Measurements from ENCODE around the gene MYPOP. TPM values are rescaled to one million over a fixed set of nuclear protein-coding genes. Genes with fewer than 3 reads are reported as not detected.

MYPOP gene
- 10 to 100 TPM; 10.2 to 11.2 (median 10.5) TPM for total RNA-seq (2021; fragmentation: NEBNext Ultra II Directional; extraction: Animal tissue kit (Norgen Biotek cat#: 25700))
- long read RNA-seq, result 0 reads

- no peaks in the 10 kb centered on the region for H3K9me3 Mint-ChIP-seq
- TF ChIP-seq, protein P1, sequence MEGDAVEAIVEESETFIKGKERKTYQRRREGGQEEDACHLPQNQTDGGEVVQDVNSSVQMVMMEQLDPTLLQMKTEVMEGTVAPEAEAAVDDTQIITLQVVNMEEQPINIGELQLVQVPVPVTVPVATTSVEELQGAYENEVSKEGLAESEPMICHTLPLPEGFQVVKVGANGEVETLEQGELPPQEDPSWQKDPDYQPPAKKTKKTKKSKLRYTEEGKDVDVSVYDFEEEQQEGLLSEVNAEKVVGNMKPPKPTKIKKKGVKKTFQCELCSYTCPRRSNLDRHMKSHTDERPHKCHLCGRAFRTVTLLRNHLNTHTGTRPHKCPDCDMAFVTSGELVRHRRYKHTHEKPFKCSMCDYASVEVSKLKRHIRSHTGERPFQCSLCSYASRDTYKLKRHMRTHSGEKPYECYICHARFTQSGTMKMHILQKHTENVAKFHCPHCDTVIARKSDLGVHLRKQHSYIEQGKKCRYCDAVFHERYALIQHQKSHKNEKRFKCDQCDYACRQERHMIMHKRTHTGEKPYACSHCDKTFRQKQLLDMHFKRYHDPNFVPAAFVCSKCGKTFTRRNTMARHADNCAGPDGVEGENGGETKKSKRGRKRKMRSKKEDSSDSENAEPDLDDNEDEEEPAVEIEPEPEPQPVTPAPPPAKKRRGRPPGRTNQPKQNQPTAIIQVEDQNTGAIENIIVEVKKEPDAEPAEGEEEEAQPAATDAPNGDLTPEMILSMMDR (IDR thresholded peaks at IDR 0.05), result no peak
- peaks cover 1% of the 10 kb centered on the region; the same call in 1 of the 2 replicates for H3K27me3 Mint-ChIP-seq (ENCODE audit: insufficient read depth)
- no peak for DNase-seq
- H3K4me1 Mint-ChIP-seq (ENCODE audit: low read depth), result peaks cover 17% of the 10 kb centered on the region
- H3K4me3 Mint-ChIP-seq, result peak within 1 kb of the TSS; percentile 98
- H3K36me3 Mint-ChIP-seq (ENCODE audit: low read depth), result peaks cover 12% of the 10 kb centered on the region
- H3K27ac Mint-ChIP-seq, result peak within 1 kb of the TSS; percentile 71
Observed at GRCh38 chr19:45901912-45902650, at the start of gene MYPOP. Gene MYPOP, minus strand, starts transcription at chr19:45902613. Its CDS starts 840 bp downstream, at chr19:45901773.

DNA sequence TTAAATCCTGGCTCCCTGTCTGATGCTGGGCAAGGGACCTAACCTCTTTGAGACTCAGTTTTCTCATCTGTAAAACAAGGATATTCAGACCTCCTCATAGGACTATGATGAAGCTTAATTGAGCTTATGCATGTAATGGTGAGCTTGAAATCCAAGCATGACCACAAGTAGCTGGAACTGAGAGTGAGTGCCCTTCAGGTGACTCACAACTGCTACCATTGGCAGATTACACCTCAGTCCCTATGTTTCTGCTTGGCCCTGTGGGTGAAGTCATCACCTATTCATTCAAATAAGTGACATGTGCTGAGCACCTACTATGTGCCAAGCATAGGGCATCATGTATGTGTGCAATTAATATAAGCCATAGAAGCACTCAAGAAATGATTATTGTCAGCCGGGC lies 45.5 kb upstream of the MYPOP start:
- Mint-ChIP-seq H3K4me3 (no peak overlapping the region), H3K27me3 (ENCODE audit: insufficient read depth) (peaks cover 24% of the 10 kb centered on the region), H3K27ac (no peak overlapping the region), H3K9me3 (no peaks in the 10 kb centered on the region), H3K4me1 (ENCODE audit: low read depth) (0 out of 2 replicates have a peak, but pooled peaks cover under 1% of the 10 kb centered on the region), H3K36me3 (ENCODE audit: low read depth) (no peaks in the 10 kb centered on the region)
- peak; percentile 42 for DNase-seq
- TF ChIP-seq, protein P1 (IDR thresholded peaks at IDR 0.05), result no peak

DNA sequence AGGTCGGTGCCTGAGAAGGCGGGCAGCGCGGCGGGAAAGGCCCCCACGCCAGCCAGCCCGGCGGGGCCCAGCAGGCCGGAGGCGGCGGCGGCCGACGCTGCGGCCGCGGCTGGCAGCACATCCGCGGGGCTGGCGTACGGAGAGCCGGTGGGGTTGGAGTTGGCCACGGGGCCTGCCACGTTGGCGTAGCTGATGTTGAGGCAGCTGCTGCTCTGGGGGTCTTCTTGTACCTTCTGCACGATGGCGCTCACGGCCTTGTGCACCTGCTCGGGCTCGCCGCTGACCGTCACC lies 38.0 kb upstream of the MYPOP start:
- Mint-ChIP-seq H3K9me3 (no peaks in the 10 kb centered on the region), H3K4me3 (no peak overlapping the region), H3K36me3 (ENCODE audit: low read depth) (no peaks in the 10 kb centered on the region), H3K27me3 (ENCODE audit: insufficient read depth) (peaks cover 48% of the 10 kb centered on the region), H3K27ac (no peak overlapping the region), H3K4me1 (ENCODE audit: low read depth) (no peaks in the 10 kb centered on the region)
- TF ChIP-seq, protein P1 (IDR thresholded peaks at IDR 0.05), result no peak
- no peak for DNase-seq

DNA sequence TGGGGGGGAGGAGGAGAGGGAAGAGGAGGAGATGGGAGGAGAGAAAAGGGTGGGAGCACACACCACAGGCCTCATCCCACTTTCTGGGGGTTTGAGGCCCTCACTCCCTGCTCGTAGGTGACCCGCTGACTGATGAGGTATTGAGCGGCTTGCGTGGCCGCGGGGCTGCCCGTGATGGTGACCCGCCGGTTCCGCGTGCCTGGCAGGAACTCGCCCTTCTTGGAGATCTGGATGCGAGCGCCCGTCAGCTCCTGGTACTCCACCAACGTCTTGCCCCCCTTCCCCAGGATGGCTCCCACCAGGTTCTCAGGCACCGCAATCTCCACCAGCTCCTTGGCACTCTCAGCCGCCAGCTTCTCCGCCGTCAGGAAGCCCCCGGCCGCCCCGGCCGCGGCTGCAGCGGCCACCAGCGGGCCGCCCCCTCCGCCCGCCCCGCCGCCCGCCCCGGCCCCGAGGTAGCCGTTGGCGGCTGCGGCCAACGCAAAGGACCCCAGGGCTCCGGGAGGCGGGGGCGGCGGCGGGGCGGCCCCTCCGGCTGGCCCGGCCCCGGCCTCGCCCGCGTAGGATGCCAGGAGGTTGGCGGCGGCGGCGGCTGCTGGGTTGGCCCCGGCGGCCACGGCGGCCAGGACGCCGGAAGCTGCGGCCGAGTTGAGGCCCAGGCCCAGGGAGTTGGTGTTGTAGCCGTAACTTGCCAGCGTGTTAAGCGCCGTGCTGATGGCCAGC lies 37.5 kb upstream of the MYPOP start:
- Mint-ChIP-seq H3K4me1 (ENCODE audit: low read depth) (no peaks in the 10 kb centered on the region), H3K36me3 (ENCODE audit: low read depth) (no peaks in the 10 kb centered on the region), H3K4me3 (no peak overlapping the region), H3K27me3 (ENCODE audit: insufficient read depth) (peaks cover 52% of the 10 kb centered on the region), H3K27ac (no peak overlapping the region), H3K9me3 (no peaks in the 10 kb centered on the region)
- TF ChIP-seq, protein P1 (IDR thresholded peaks at IDR 0.05), result no peak
- DNase-seq, result no peak

DNA sequence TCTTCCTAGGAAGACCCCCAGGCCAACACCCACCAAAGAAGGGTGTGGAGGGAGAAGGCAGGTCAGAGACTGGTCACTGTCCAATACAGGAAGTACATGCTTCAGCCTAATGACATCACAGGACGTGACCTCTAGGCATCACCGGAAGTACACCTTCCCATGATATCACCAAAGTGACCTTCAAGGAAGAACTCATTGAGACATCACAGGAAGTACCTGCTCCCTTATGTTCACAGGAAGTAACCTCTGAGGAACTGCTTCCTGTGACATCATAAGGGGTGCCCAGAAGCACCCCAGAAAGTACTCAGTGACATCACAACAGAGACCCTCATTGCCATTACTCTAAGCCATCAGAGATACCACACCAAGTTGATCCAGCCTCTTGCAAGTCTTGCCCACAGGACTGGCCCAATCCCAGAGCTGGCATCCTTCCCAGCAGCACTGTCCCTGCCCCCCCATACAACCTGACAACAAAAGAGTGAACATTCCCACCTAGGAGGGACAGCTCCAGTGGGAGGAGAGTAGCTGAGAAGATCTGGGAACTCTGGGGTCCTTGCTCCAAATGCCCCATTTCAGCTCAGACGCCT lies 36.4 kb upstream of the MYPOP start:
- Mint-ChIP-seq H3K9me3 (no peaks in the 10 kb centered on the region), H3K27me3 (ENCODE audit: insufficient read depth) (peaks cover 49% of the 10 kb centered on the region), H3K4me1 (ENCODE audit: low read depth) (no peaks in the 10 kb centered on the region), H3K36me3 (ENCODE audit: low read depth) (no peaks in the 10 kb centered on the region), H3K27ac (no peak overlapping the region), H3K4me3 (no peak overlapping the region)
- TF ChIP-seq, protein P1 (IDR thresholded peaks at IDR 0.05), result no peak
- DNase-seq, result no peak
